ENCODE measurements around the gene SF3A1.

The SF3A1 gene

GRCh38 chr22:30299322-30299721 lies 57.4 kb downstream of the SF3A1 start:
- H3K36me3 ChIP-seq (replicated peaks in 1 of 2; ENCODE audit: control insufficient read depth in 2 of 2, insufficient read depth in 2 of 2, low read length in 2 of 2): peaks cover under 1 to 11% of the 10 kb centered on the region in 2 donors

GRCh38 chr22:30297991-30298701 lies 58.5 kb downstream of the SF3A1 start:
- H3K27ac ChIP-seq (replicated peaks; ENCODE audit: low read length): no peak overlapping the region

More at GRCh38 chr22:30299322-30299721, 57.4 kb downstream of the SF3A1 start:
- Histone ChIP-seq H2BK5ac (ENCODE audit: low read length) (no peak overlapping the region), H3K23ac (ENCODE audit: low read depth, low read length, poor library complexity) (no peak overlapping the region), H3K4me3 (ENCODE audit: low read length in 2 of 2) (no peak overlapping the region), H4K91ac (ENCODE audit: low read depth, low read length, poor library complexity) (no peak overlapping the region), H3K9me3 (replicated peaks in 1 of 2; ENCODE audit: control insufficient read depth in 2 of 2, insufficient read depth in 1 of 2, low read depth in 1 of 2, low read length in 2 of 2) (no peaks in the 10 kb centered on the region), H2BK15ac (ENCODE audit: low read length) (no peak overlapping the region), H3K4me1 (ENCODE audit: control insufficient read depth in 2 of 2, insufficient read depth in 1 of 2, low read depth in 1 of 2, low read length in 2 of 2) (peaks cover 0 to 3% of the 10 kb centered on the region in 2 donors), H3K79me1 (ENCODE audit: low read depth, low read length) (peaks cover 2% of the 10 kb centered on the region), H2AK5ac (ENCODE audit: low read depth, low read length) (no peak overlapping the region), H2AFZ (ENCODE audit: low read length) (no peak overlapping the region), H3K14ac (ENCODE audit: low read length) (no peak overlapping the region), H3K4ac (ENCODE audit: low read length) (no peak overlapping the region), H4K8ac (ENCODE audit: low read depth, low read length) (no peak overlapping the region), H3K4me2 (ENCODE audit: insufficient read depth, low read length, poor library complexity, severe bottlenecking) (no peak overlapping the region), H3K27ac (replicated peaks; ENCODE audit: low read length) (no peak overlapping the region), H3K18ac (ENCODE audit: low read length) (peak overlapping the region; percentile 67), H2BK12ac (ENCODE audit: low read length) (no peak overlapping the region), H3K9ac (ENCODE audit: low read depth, low read length, poor library complexity) (no peak overlapping the region), H2BK120ac (ENCODE audit: low read depth, low read length) (no peak overlapping the region), H3K27me3 (ENCODE audit: control insufficient read depth in 3 of 3, insufficient read depth in 3 of 3, low read depth in 1 of 3, low read length in 3 of 3) (no peaks in the 10 kb centered on the region)
- no CpG with 5 or more reads among the region's 13 CpGs for WGBS, 2 donors (ENCODE audit: extremely low coverage in 2 of 2, insufficient read length in 2 of 2, insufficient replicate concordance in 1 of 2)
- no peak for DNase-seq (ENCODE audit: low spot score)

GRCh38 chr22:30297276-30297990 lies 59.3 kb downstream of the SF3A1 start:
- Histone ChIP-seq H2AK5ac (ENCODE audit: low read depth, low read length) (no peak overlapping the region), H3K4me1 (ENCODE audit: control insufficient read depth in 2 of 2, insufficient read depth in 1 of 2, low read depth in 1 of 2, low read length in 2 of 2) (peaks cover 0 to 3% of the 10 kb centered on the region in 2 donors), H3K36me3 (replicated peaks in 1 of 2; ENCODE audit: control insufficient read depth in 2 of 2, insufficient read depth in 2 of 2, low read length in 2 of 2) (peaks cover 7 to 22% of the 10 kb centered on the region in 2 donors), H3K27ac (replicated peaks; ENCODE audit: low read length) (no peak overlapping the region), H3K4ac (ENCODE audit: low read length) (no peak overlapping the region), H2BK12ac (ENCODE audit: low read length) (no peak overlapping the region), H3K14ac (ENCODE audit: low read length) (no peak overlapping the region), H3K23ac (ENCODE audit: low read depth, low read length, poor library complexity) (peak overlapping the region; percentile 0), H3K79me1 (ENCODE audit: low read depth, low read length) (peaks cover 2% of the 10 kb centered on the region), H4K91ac (ENCODE audit: low read depth, low read length, poor library complexity) (no peak overlapping the region), H2BK120ac (ENCODE audit: low read depth, low read length) (no peak overlapping the region), H3K9ac (ENCODE audit: low read depth, low read length, poor library complexity) (no peak overlapping the region), H2AFZ (ENCODE audit: low read length) (no peak overlapping the region), H3K4me2 (ENCODE audit: insufficient read depth, low read length, poor library complexity, severe bottlenecking) (no peak overlapping the region), H4K8ac (ENCODE audit: low read depth, low read length) (no peak overlapping the region), H2BK15ac (ENCODE audit: low read length) (no peak overlapping the region), H3K18ac (ENCODE audit: low read length) (no peak overlapping the region), H2BK5ac (ENCODE audit: low read length) (peak overlapping the region; percentile 16), H3K27me3 (ENCODE audit: control insufficient read depth in 3 of 3, insufficient read depth in 3 of 3, low read depth in 1 of 3, low read length in 3 of 3) (no peaks in the 10 kb centered on the region), H3K4me3 (ENCODE audit: low read length in 2 of 2) (no peak overlapping the region), H3K9me3 (replicated peaks in 1 of 2; ENCODE audit: control insufficient read depth in 2 of 2, insufficient read depth in 1 of 2, low read depth in 1 of 2, low read length in 2 of 2) (no peaks in the 10 kb centered on the region)
- WGBS, 2 donors (ENCODE audit: extremely low coverage in 2 of 2, insufficient read length in 2 of 2, insufficient replicate concordance in 1 of 2): no CpG with 5 or more reads among the region's 11 CpGs
- DNase-seq (ENCODE audit: low spot score): no peak

More at GRCh38 chr22:30297991-30298701, 58.5 kb downstream of the SF3A1 start:
- no peak overlapping the region for H3K4ac ChIP-seq (ENCODE audit: low read length)
- H2AFZ ChIP-seq (ENCODE audit: low read length): no peak overlapping the region
- no peaks in the 10 kb centered on the region for H3K9me3 ChIP-seq (replicated peaks in 1 of 2; ENCODE audit: control insufficient read depth in 2 of 2, insufficient read depth in 1 of 2, low read depth in 1 of 2, low read length in 2 of 2)
- peaks cover 2% of the 10 kb centered on the region for H3K79me1 ChIP-seq (ENCODE audit: low read depth, low read length)
- no peak overlapping the region for H3K9ac ChIP-seq (ENCODE audit: low read depth, low read length, poor library complexity)
- H3K4me2 ChIP-seq (ENCODE audit: insufficient read depth, low read length, poor library complexity, severe bottlenecking): no peak overlapping the region
- H3K36me3 ChIP-seq (replicated peaks in 1 of 2; ENCODE audit: control insufficient read depth in 2 of 2, insufficient read depth in 2 of 2, low read length in 2 of 2): peaks cover 6 to 19% of the 10 kb centered on the region in 2 donors
- H4K8ac ChIP-seq (ENCODE audit: low read depth, low read length): no peak overlapping the region
- no peak overlapping the region for H3K4me3 ChIP-seq (ENCODE audit: low read length in 2 of 2)
- no peak overlapping the region for H2BK15ac ChIP-seq (ENCODE audit: low read length)
- H2BK12ac ChIP-seq (ENCODE audit: low read length): no peak overlapping the region
- H3K27me3 ChIP-seq (ENCODE audit: control insufficient read depth in 3 of 3, insufficient read depth in 3 of 3, low read depth in 1 of 3, low read length in 3 of 3): no peaks in the 10 kb centered on the region
- peak overlapping the region; percentile 16 for H2BK5ac ChIP-seq (ENCODE audit: low read length)
- no peak overlapping the region for H3K18ac ChIP-seq (ENCODE audit: low read length)
- H3K14ac ChIP-seq (ENCODE audit: low read length): no peak overlapping the region
- no peak overlapping the region for H2BK120ac ChIP-seq (ENCODE audit: low read depth, low read length)
- H3K4me1 ChIP-seq (ENCODE audit: control insufficient read depth in 2 of 2, insufficient read depth in 1 of 2, low read depth in 1 of 2, low read length in 2 of 2): peaks cover 0 to 3% of the 10 kb centered on the region in 2 donors
- DNase-seq (ENCODE audit: low spot score): no peak
- H4K91ac ChIP-seq (ENCODE audit: low read depth, low read length, poor library complexity): no peak overlapping the region
- no peak overlapping the region for H3K23ac ChIP-seq (ENCODE audit: low read depth, low read length, poor library complexity)
- no peak overlapping the region for H2AK5ac ChIP-seq (ENCODE audit: low read depth, low read length)
- no CpG with 5 or more reads among the region's 9 CpGs for WGBS, 2 donors (ENCODE audit: extremely low coverage in 2 of 2, insufficient read length in 2 of 2, insufficient replicate concordance in 1 of 2)

- no peak for DNase-seq (ENCODE audit: low spot score)
- no peak overlapping the region for H2BK120ac ChIP-seq (ENCODE audit: low read depth, low read length)
- no CpG with 5 or more reads among the region's 3 CpGs for WGBS, 2 donors (ENCODE audit: extremely low coverage in 2 of 2, insufficient read length in 2 of 2, insufficient replicate concordance in 1 of 2)
- no peak overlapping the region for H2BK12ac ChIP-seq (ENCODE audit: low read length)
- H3K27me3 ChIP-seq (ENCODE audit: control insufficient read depth in 3 of 3, insufficient read depth in 3 of 3, low read depth in 1 of 3, low read length in 3 of 3): no peaks in the 10 kb centered on the region
- no peak overlapping the region for H3K4me2 ChIP-seq (ENCODE audit: insufficient read depth, low read length, poor library complexity, severe bottlenecking)
- H3K27ac ChIP-seq (replicated peaks; ENCODE audit: low read length): no peak overlapping the region
- H3K18ac ChIP-seq (ENCODE audit: low read length): no peak overlapping the region
- H2BK15ac ChIP-seq (ENCODE audit: low read length): no peak overlapping the region
- H4K91ac ChIP-seq (ENCODE audit: low read depth, low read length, poor library complexity): no peak overlapping the region
- peaks cover 9 to 22% of the 10 kb centered on the region in 2 donors for H3K36me3 ChIP-seq (replicated peaks in 1 of 2; ENCODE audit: control insufficient read depth in 2 of 2, insufficient read depth in 2 of 2, low read length in 2 of 2)
- no peak overlapping the region for H3K9ac ChIP-seq (ENCODE audit: low read depth, low read length, poor library complexity)
- H3K79me1 ChIP-seq (ENCODE audit: low read depth, low read length): peaks cover 2% of the 10 kb centered on the region
- H3K4ac ChIP-seq (ENCODE audit: low read length): no peak overlapping the region
- H2AK5ac ChIP-seq (ENCODE audit: low read depth, low read length): no peak overlapping the region
- no peak overlapping the region for H3K14ac ChIP-seq (ENCODE audit: low read length)
- H3K9me3 ChIP-seq (replicated peaks in 1 of 2; ENCODE audit: control insufficient read depth in 2 of 2, insufficient read depth in 1 of 2, low read depth in 1 of 2, low read length in 2 of 2): no peaks in the 10 kb centered on the region
- no peak overlapping the region for H3K4me3 ChIP-seq (ENCODE audit: low read length in 2 of 2)
- no peak overlapping the region for H3K23ac ChIP-seq (ENCODE audit: low read depth, low read length, poor library complexity)
- H3K4me1 ChIP-seq (ENCODE audit: control insufficient read depth in 2 of 2, insufficient read depth in 1 of 2, low read depth in 1 of 2, low read length in 2 of 2): peaks cover 0 to 3% of the 10 kb centered on the region in 2 donors
- H4K8ac ChIP-seq (ENCODE audit: low read depth, low read length): no peak overlapping the region
- H2BK5ac ChIP-seq (ENCODE audit: low read length): no peak overlapping the region
- no peak overlapping the region for H2AFZ ChIP-seq (ENCODE audit: low read length)
Measured at GRCh38 chr22:30296833-30297232, 59.9 kb downstream of the SF3A1 start.

All from neuronal stem cell (in vitro differentiated cells).